HG03139 (cell line): ENCODE measurements around the gene PARD3.
"Not testable (repeated sequence)": the region's sequence is repeated elsewhere in the genome, so short reads cannot be mapped to it uniquely, and the experiment has no call there.

Experiments used
- ATAC-seq: cut with Tn5 transposase; IDR thresholded peaks from one replicate; pipeline ENCODE4 v1.9.1; 2021; ENCODE audit not compliant: unreplicated experiment

The PARD3 gene

GRCh38 chr10:34405611-34406462 is 409.3 kb downstream of the PARD3 start:
- ATAC-seq: no peak

GRCh38 chr10:34403512-34403911 is 411.6 kb downstream of the PARD3 start:
- ATAC-seq: no peak

- no peak for ATAC-seq
Measured at GRCh38 chr10:34400075-34400474, 415.0 kb downstream of the PARD3 start.

GRCh38 chr10:34399013-34399412 is 416.1 kb downstream of the PARD3 start:
- no peak for ATAC-seq

GRCh38 chr10:34397324-34397723 is 417.8 kb downstream of the PARD3 start:
- no peak for ATAC-seq

- ATAC-seq: no peak
Measured at GRCh38 chr10:34396663-34397062, 418.4 kb downstream of the PARD3 start.

- no peak for ATAC-seq
Measured at GRCh38 chr10:34392641-34393170, 422.4 kb downstream of the PARD3 start.

- not testable (repeated sequence) for ATAC-seq
Measured at GRCh38 chr10:34391168-34391567, 423.9 kb downstream of the PARD3 start.

GRCh38 chr10:34389801-34390200 is 425.3 kb downstream of the PARD3 start:
- no peak for ATAC-seq

- no peak for ATAC-seq
Measured at GRCh38 chr10:34386921-34387320, 428.2 kb downstream of the PARD3 start.

- ATAC-seq: no peak
Measured at GRCh38 chr10:34384372-34384771, 430.7 kb downstream of the PARD3 start.

- ATAC-seq: no peak
Measured at GRCh38 chr10:34382626-34383025, 432.5 kb downstream of the PARD3 start.

- no peak for ATAC-seq
Measured at GRCh38 chr10:34380856-34381255, 434.2 kb downstream of the PARD3 start.

- ATAC-seq: no peak
Measured at GRCh38 chr10:34378297-34378696, 436.8 kb downstream of the PARD3 start.

GRCh38 chr10:34377833-34378232 is 437.3 kb downstream of the PARD3 start:
- ATAC-seq: no peak

- ATAC-seq: peak; percentile 23
Measured at GRCh38 chr10:34374356-34375045, 440.6 kb downstream of the PARD3 start.

GRCh38 chr10:34373211-34373610 is 441.9 kb downstream of the PARD3 start:
- ATAC-seq: no peak

- ATAC-seq: no peak
Measured at GRCh38 chr10:34372509-34372908, 442.6 kb downstream of the PARD3 start.

GRCh38 chr10:34370126-34370525 is 445.0 kb downstream of the PARD3 start:
- no peak for ATAC-seq

GRCh38 chr10:34369120-34369519 is 446.0 kb downstream of the PARD3 start:
- ATAC-seq: no peak

GRCh38 chr10:34364253-34365037 is 450.7 kb downstream of the PARD3 start:
- ATAC-seq: no peak
